ENCODE measurements around the gene FAM234B.

DNA sequence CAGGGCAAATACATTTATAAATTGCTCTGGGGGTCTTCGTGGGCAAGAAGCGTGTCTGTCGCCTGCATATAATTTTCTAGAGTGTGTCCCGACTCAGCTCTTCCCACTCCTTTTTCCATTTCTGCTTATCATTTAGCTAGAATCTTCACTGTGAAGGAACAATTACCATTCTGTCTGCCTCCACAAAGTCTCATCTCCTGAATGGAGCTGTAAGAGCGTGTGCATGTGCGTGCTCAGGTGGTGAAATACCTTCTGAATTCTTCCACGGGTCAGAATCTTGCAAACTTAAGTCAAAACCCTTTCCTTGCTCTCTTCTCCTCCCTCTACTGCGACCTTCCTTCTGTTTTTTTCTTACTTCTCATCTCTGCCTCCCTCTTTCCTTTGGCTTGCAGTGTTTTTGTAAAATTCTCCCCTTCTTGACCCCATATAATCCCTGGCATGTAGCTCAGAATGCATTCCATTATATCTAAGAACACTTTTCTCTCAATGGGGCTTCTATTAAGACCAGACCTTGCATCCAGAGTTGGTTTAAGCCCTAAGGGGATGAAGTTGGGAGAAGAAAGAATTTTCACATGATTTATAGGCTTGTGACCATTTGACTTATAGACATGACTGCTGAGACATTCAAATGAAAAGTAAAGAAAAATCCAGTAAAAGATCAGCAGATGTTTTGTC lies 84.2 kb downstream of the FAM234B start:
- TF ChIP-seq CTCF (conservative IDR thresholded peaks at IDR 0.05) (no peak), EZH2 (IDR thresholded peaks at IDR 0.05; ENCODE audit: low read depth) (no peak)
